Lung (tissue), 12 donors: ENCODE data around the gene NFS1. TPM values are rescaled to one million over a fixed set of nuclear protein-coding genes. Genes with fewer than 3 reads are reported as not detected.
"Not testable (repeated sequence)": the region's sequence is repeated elsewhere in the genome, so short reads cannot be mapped to it uniquely, and the experiment has no call there.

Source experiments
- ATAC-seq: fragments of 200-7000 bp; cut with Tn5 transposase; one replicate; pipeline ENCODE4 v1.9.1; 2020; ENCODE audit warnings: moderate number of reproducible peaks; ENCODE audit not compliant: insufficient read depth, low FRiP score
- DNase-seq, 3 donors: peaks; one replicate each; pipeline ENCODE4 v3.0.0-alpha.2; 2013 to 2017
- H3K27ac ChIP-seq, 2 donors: one replicate each; pipeline ENCODE4 v1.5.1; 2013; ENCODE audit warnings: mild to moderate bottlenecking in 2 of 2, moderate library complexity in 2 of 2, control low read depth in 1 of 2, inconsistent platforms in 1 of 2, low read depth in 1 of 2, low read length in 1 of 2
- H3K27me3 ChIP-seq, 3 donors: one replicate each; pipeline ENCODE4 v1.5.1; 2013; ENCODE audit warnings: low read length in 2 of 3; ENCODE audit not compliant: control insufficient read depth in 3 of 3, insufficient read depth in 3 of 3
- H3K36me3 ChIP-seq, 4 donors: one replicate each; pipeline ENCODE4 v1.5.1; 2013; ENCODE audit warnings: low read length in 4 of 4, mild to moderate bottlenecking in 1 of 4, moderate library complexity in 1 of 4; ENCODE audit not compliant: control insufficient read depth in 4 of 4, insufficient read depth in 4 of 4
- H3K4me1 ChIP-seq, 5 donors: one replicate each; pipeline ENCODE4 v1.5.1; 2013; ENCODE audit warnings: low read length in 5 of 5, mild to moderate bottlenecking in 2 of 5, moderate library complexity in 1 of 5; ENCODE audit not compliant: control insufficient read depth in 5 of 5, insufficient read depth in 5 of 5
- H3K4me3 ChIP-seq: one replicate; pipeline ENCODE4 v1.5.1; 2013; ENCODE audit warnings: mild to moderate bottlenecking, control low read depth, moderate library complexity
- H3K9ac ChIP-seq, 2 donors: one replicate each; pipeline ENCODE4 v1.5.1; 2013; ENCODE audit warnings: low read length in 2 of 2, control low read depth in 1 of 2; ENCODE audit not compliant: insufficient read depth in 1 of 2
- H3K9me3 ChIP-seq, 4 donors: one replicate each; pipeline ENCODE4 v1.5.1; 2013; ENCODE audit warnings: low read length in 3 of 4, mild to moderate bottlenecking in 1 of 4, moderate library complexity in 1 of 4; ENCODE audit not compliant: control insufficient read depth in 4 of 4, insufficient read depth in 3 of 4
- WGBS, 2 donors: extraction: QIAGEN DNeasy Blood & Tissue Kit; methylation state at CpG; one replicate each; pipeline ENCODE4 v1.1.7; 2013; 5-methylcytosine and 5-hydroxymethylcytosine counted together
- polyA plus RNA-seq, 2 donors: library from polyadenylated mRNA; stranded (reverse); fragments of 200-250 nt; gene quantifications; one replicate each; pipeline ENCODE4 v1.2.1, GENCODE V29; 2013
- total RNA-seq, 2 donors: library from RNA; depleted of rRNA in 1 of 2; stranded (reverse); fragments of >200 nt in 1 of 2; gene quantifications; one replicate each; pipeline ENCODE4 v1.2.1, GENCODE V29; 2014 to 2021
- TF ChIP-seq, protein P1 (sequence below): IDR thresholded peaks from 2 replicates; pipeline ENCODE4 v1.5.1; 2012; ENCODE audit warnings: mild to moderate bottlenecking; ENCODE audit errors: control extremely low read depth, extremely low read depth
- donor health status: control.
- donor health status: control.
- donor health status: Bipolar disorder and iron deficiency.
- donor health status: healthy.
- donor health status: DM: yes; HTN: yes; CAD: no.

The NFS1 gene
- total and polyA plus RNA-seq, 4 donors = 18.8 to 33.9 (median 23.7) TPM

DNA sequence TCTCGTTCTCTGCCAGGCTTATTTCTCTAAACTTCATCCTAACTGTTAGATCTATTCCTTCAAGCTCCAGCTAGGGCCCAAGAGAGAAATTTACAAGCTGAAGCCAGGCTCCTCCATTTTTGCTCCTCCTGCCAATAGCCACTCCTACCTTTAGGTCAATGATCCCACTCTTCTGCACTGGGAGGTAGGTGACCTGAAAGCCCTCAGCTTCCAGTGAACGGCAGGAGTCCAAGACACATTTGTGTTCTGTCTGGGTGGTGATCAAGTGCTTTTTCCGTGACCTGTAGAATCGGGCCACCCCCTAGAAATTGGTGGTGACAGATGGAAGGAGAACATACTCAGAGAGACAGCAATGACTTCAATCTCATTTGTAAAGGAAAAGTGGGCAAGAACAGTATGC, 8.9 kb downstream of the NFS1 start:
- peaks cover 5 to 19% (median 7%) of the 10 kb centered on the region in 4 donors for H3K36me3 ChIP-seq
- no peak overlapping the region for H3K4me3 ChIP-seq
- H3K4me1 ChIP-seq = no peaks in the 10 kb centered on the region
- ATAC-seq = no peak
- 91 to 94% methylated on average over 4 of the region's 4 CpGs for WGBS, 2 donors
- H3K27ac ChIP-seq = no peak overlapping the region
- no peaks in the 10 kb centered on the region for H3K27me3 ChIP-seq
- H3K9ac ChIP-seq = no peak overlapping the region
- TF ChIP-seq, protein P1, sequence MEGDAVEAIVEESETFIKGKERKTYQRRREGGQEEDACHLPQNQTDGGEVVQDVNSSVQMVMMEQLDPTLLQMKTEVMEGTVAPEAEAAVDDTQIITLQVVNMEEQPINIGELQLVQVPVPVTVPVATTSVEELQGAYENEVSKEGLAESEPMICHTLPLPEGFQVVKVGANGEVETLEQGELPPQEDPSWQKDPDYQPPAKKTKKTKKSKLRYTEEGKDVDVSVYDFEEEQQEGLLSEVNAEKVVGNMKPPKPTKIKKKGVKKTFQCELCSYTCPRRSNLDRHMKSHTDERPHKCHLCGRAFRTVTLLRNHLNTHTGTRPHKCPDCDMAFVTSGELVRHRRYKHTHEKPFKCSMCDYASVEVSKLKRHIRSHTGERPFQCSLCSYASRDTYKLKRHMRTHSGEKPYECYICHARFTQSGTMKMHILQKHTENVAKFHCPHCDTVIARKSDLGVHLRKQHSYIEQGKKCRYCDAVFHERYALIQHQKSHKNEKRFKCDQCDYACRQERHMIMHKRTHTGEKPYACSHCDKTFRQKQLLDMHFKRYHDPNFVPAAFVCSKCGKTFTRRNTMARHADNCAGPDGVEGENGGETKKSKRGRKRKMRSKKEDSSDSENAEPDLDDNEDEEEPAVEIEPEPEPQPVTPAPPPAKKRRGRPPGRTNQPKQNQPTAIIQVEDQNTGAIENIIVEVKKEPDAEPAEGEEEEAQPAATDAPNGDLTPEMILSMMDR = no peak
- no peaks in the 10 kb centered on the region for H3K9me3 ChIP-seq
- no peak for DNase-seq

DNA sequence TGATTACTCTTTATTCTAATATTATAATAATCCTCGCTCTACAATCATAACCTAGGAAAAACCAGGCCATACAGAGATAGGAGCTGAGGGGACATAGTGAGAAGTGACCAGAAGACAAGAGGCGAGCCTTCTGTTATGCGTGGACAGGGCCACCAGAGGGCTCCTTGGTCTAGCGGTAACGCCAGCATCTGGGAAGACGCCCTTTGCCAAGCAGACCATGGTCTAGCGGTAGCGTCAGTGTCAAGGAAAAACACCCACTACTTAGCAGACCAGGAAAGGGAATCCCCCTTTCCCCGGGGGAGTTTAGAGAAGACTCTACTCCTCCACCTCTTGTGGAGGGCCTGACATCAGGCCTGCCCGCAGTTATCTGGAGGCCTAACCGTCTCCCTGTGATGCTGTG, 12.3 kb downstream of the NFS1 start:
- not testable (repeated sequence) for H3K27ac ChIP-seq, H3K4me1 ChIP-seq, H3K4me3 ChIP-seq, H3K9me3 ChIP-seq, H3K9ac ChIP-seq, H3K27me3 ChIP-seq, DNase-seq, ATAC-seq
- H3K36me3 ChIP-seq = peaks cover 3 to 16% (median 7%) of the 10 kb centered on the region in 4 donors
- 96 to 99% methylated on average over 11 of the region's 11 CpGs for WGBS, 2 donors

DNA sequence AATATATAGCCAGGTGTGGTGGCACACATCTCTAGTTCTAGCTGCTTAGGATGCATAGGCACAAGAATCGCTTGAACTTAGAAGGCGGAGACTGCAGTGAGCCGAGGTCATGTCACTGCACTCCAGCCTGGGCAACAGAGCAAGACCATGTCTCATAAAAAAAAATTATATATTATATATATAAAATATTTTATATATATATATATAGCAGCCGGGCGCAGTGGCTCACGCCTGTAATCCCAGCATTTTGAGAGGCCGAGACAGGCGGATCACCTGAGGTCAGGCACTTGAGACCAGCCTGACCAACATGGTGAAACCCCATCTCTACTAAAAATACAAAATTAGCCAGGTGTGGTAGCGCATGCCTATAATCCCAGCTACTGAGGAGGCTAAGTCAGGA, 13.8 kb downstream of the NFS1 start:
- WGBS, 2 donors = 98 to 99% methylated on average over 9 of the region's 9 CpGs
- DNase-seq, H3K9me3 ChIP-seq: not testable (repeated sequence)

DNA sequence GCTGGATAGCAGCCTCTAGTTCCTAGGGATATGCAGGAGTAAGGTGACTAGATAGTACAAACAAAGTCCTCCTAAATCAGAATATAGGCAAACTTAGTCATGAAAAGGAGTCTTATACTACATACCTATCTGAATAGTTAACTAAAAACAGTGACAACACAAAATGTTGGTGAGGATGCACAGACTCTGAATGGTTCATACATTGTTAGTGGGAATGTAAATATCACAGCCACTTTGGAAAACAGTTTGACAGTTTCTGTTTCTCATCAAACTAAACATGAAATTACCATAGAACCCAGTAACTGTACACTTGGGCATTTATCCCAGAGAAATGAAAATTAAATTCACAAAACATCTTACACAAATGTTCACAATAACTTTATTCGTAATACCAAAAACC, 17.2 kb downstream of the NFS1 start:
- H3K4me3 ChIP-seq = no peak overlapping the region
- H3K36me3 ChIP-seq = peaks cover 0 to 13% (median 5%) of the 10 kb centered on the region in 4 donors
- no peak overlapping the region for H3K27ac ChIP-seq
- WGBS, 2 donors = 95 to 100% methylated on average over 1 of the region's 1 CpG
- no peak for DNase-seq
- no peaks in the 10 kb centered on the region for H3K4me1 ChIP-seq
- no peaks in the 10 kb centered on the region for H3K9me3 ChIP-seq
- ATAC-seq = no peak
- TF ChIP-seq, protein P1 = no peak
- no peak overlapping the region for H3K9ac ChIP-seq
- no peaks in the 10 kb centered on the region for H3K27me3 ChIP-seq

More for the DNA sequence above, 13.8 kb downstream of the NFS1 start:
- H3K36me3 ChIP-seq = peaks cover 3 to 17% (median 10%) of the 10 kb centered on the region in 4 donors
- H3K9ac ChIP-seq, H3K4me3 ChIP-seq, H3K27me3 ChIP-seq, H3K4me1 ChIP-seq, ATAC-seq, H3K27ac ChIP-seq: not testable (repeated sequence)
